Osteoblast (primary cell): ENCODE data around the gene SYCE1L. TPM values are rescaled to one million over a fixed set of nuclear protein-coding genes. Genes with fewer than 3 reads are reported as not detected.
A peak's percentile ranks its signal among the peaks of the same experiment; 100 is the strongest.
"Not testable (repeated sequence)": the region's sequence is repeated elsewhere in the genome, so short reads cannot be mapped to it uniquely, and the experiment has no call there.

Source experiments
- DNase-seq: peaks from one replicate; pipeline ENCODE4 v3.0.0; 2011; ENCODE audit warnings: low spot score, mixed read lengths; ENCODE audit not compliant: insufficient read length; ENCODE audit errors: missing footprints
- H2AFZ ChIP-seq: 2 replicates; pipeline ENCODE4 v1.6.0; 2011; ENCODE audit warnings: mild to moderate bottlenecking, low read length
- H3K27ac ChIP-seq: 2 replicates; pipeline ENCODE4 v1.5.1; 2011; ENCODE audit warnings: mild to moderate bottlenecking, low read depth, low read length, moderate library complexity
- H3K27me3 ChIP-seq: 2 replicates; pipeline ENCODE4 v1.6.0; 2012; ENCODE audit warnings: mild to moderate bottlenecking, control low read depth, inconsistent platforms, low read length, moderate library complexity; ENCODE audit not compliant: insufficient read depth
- H3K36me3 ChIP-seq: 2 replicates; pipeline ENCODE4 v1.5.1; 2011; ENCODE audit warnings: mild to moderate bottlenecking, low read length, control low read depth, moderate library complexity; ENCODE audit not compliant: insufficient read depth
- H3K4me1 ChIP-seq: 2 replicates; pipeline ENCODE4 v1.5.1; 2011; ENCODE audit warnings: mild to moderate bottlenecking, low read length, control low read depth, moderate library complexity; ENCODE audit not compliant: insufficient read depth
- H3K4me2 ChIP-seq: 2 replicates; pipeline ENCODE4 v1.6.0; 2011; ENCODE audit warnings: mild to moderate bottlenecking, low read length; ENCODE audit not compliant: insufficient read depth
- H3K4me3 ChIP-seq: fragments of 200-600 bp; sonication (generic); 3 replicates; pipeline ENCODE4 v1.5.1; 2012; ENCODE audit warnings: mild to moderate bottlenecking, low read length, inconsistent platforms; ENCODE audit not compliant: insufficient read depth
- H3K79me2 ChIP-seq: 2 replicates; pipeline ENCODE4 v1.6.0; 2012; ENCODE audit warnings: mild to moderate bottlenecking, low read length, control low read depth, inconsistent platforms; ENCODE audit not compliant: insufficient read depth
- H3K9me3 ChIP-seq: 2 replicates; pipeline ENCODE4 v1.5.1; 2011; ENCODE audit warnings: low read depth, low read length, control low read depth
- H4K20me1 ChIP-seq: 2 replicates; pipeline ENCODE4 v1.6.0; 2012; ENCODE audit warnings: mild to moderate bottlenecking, low read length, control low read depth; ENCODE audit not compliant: insufficient read depth
- total RNA-seq: library from RNA; depleted of rRNA; stranded (reverse); fragments of >200 nt; gene quantifications from 2 replicates; pipeline ENCODE4 v1.2.3, GENCODE V29; 2012
- TF ChIP-seq, protein P1 (sequence below): IDR thresholded peaks from 2 replicates; pipeline ENCODE4 v1.5.1; 2011; ENCODE audit warnings: mild to moderate bottlenecking, low read depth, low read length, moderate library complexity; ENCODE audit errors: extremely low read depth

SYCE1L gene
- total RNA-seq, 1 donor, result not detected

DNA sequence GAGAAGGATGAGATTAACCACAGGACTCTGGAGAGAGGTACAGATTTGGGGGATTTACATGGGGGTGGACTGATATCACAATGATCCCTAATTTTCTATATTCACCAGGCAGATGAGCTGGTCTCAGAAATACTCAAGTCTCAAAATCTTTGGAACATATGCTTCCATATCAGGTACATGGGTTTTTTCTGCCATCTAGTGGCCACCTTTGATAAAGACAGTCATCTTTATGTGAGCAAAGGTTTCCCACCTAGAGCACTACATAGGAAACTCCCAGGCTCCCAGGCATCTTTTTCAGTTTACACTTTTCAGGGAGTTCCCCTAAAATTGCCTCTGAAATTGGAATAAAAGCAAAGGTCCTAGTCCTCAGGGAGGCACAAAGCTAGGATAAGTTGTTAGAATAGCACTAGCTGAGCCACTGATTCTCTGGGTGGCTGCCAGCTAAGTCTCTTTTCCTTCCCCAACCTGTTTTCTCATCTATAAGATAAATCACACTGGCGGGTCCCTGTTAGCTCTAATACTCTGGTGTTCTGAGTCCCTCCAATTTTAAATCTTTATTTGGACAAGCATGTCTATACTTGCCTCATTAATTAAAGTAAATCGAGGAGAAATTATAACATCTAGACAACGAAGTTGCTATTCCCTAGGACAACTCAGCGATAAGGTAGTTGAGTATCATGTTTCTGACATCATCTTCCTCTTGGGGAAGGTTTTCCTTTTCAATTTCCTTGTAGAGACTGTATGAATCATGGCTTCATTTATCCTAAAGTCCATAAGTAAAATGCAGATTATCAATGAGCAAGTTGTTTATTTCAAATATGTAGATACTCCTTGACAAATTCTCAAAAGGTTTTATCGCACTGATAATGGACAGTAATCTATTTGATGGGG, 27.2 kb upstream of the SYCE1L start:
- Histone ChIP-seq H3K9me3 (no peaks in the 10 kb centered on the region), H3K4me3 (no peak overlapping the region), H3K4me1 (no peaks in the 10 kb centered on the region), H3K36me3 (no peaks in the 10 kb centered on the region), H3K79me2 (no peaks in the 10 kb centered on the region), H3K27me3 (no peaks in the 10 kb centered on the region), H3K4me2 (no peak overlapping the region), H4K20me1 (no peaks in the 10 kb centered on the region), H2AFZ (no peak overlapping the region), H3K27ac (no peak overlapping the region)
- TF ChIP-seq, protein P1, sequence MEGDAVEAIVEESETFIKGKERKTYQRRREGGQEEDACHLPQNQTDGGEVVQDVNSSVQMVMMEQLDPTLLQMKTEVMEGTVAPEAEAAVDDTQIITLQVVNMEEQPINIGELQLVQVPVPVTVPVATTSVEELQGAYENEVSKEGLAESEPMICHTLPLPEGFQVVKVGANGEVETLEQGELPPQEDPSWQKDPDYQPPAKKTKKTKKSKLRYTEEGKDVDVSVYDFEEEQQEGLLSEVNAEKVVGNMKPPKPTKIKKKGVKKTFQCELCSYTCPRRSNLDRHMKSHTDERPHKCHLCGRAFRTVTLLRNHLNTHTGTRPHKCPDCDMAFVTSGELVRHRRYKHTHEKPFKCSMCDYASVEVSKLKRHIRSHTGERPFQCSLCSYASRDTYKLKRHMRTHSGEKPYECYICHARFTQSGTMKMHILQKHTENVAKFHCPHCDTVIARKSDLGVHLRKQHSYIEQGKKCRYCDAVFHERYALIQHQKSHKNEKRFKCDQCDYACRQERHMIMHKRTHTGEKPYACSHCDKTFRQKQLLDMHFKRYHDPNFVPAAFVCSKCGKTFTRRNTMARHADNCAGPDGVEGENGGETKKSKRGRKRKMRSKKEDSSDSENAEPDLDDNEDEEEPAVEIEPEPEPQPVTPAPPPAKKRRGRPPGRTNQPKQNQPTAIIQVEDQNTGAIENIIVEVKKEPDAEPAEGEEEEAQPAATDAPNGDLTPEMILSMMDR, result peak; percentile 69
- peak; percentile 73 for DNase-seq

DNA sequence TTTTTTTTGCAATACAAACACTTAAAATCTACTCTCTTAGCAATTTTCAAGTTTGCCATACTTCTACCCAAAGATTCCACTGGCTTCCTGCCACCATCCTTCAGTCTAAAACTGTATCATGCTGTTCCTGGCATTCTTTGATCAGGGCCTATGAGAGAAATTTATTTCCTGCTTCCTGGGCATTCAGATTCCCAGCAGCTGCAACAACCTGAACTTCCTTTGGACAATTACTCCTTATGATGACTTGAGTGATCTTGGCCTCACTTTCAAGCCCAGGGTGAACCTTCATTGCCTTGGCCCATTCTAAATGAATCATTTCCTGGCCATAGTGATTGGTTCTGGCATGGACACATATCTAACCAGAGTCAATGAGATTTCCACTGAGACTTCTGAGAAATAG, 26.3 kb upstream of the SYCE1L start:
- no peaks in the 10 kb centered on the region for H3K27me3 ChIP-seq
- DNase-seq, result peak; percentile 10
- no peaks in the 10 kb centered on the region for H3K9me3 ChIP-seq
- TF ChIP-seq, protein P1, result no peak
- no peaks in the 10 kb centered on the region for H3K4me1 ChIP-seq
- H3K4me3 ChIP-seq, result no peak overlapping the region
- H3K36me3 ChIP-seq, result no peaks in the 10 kb centered on the region
- H2AFZ ChIP-seq, result no peak overlapping the region
- H3K4me2 ChIP-seq, result no peak overlapping the region
- H3K79me2 ChIP-seq, result no peaks in the 10 kb centered on the region
- no peaks in the 10 kb centered on the region for H4K20me1 ChIP-seq
- no peak overlapping the region for H3K27ac ChIP-seq

DNA sequence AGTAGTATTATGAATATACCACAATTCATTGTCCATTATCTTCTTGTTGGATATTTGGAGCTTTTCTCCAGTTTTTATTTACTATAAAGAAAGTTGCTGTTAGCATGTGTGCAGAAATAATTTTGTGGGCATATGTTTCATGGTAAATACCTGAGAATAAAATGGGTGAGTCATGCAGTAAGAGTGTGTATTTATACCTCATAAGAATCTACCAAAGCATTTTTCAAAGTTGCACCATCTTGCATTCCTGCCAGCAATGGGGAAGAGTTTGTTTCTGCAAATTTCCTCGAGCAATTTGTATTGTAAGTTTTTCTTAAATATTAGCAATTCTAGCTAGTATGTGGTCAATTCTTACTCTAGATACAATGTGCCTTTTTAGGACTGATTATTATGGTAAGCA, 16.1 kb upstream of the SYCE1L start:
- DNase-seq, result no peak
- H3K27me3 ChIP-seq, result no peaks in the 10 kb centered on the region

DNA sequence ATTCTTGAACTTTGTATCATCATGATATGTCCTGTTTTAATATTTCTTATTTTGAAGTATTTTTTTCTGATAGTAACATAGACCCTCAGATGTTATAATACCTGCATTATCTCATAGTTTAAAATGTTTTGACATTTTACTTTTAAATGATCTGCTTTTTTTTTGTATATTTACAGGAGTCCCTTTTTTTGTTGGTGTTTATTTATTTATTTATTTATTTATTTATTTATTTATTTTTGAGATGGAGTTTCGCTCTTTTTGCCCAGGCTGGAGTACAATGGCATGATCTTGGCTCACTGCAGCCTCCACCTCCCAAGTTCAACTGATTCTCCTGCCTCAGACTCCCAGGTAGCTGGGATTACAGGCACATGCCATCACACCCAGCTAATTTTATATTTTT, 12.9 kb upstream of the SYCE1L start:
- not testable (repeated sequence) for H3K4me3 ChIP-seq, H3K27me3 ChIP-seq, DNase-seq, H3K36me3 ChIP-seq, H3K9me3 ChIP-seq, H2AFZ ChIP-seq, H3K27ac ChIP-seq, H3K4me2 ChIP-seq, H4K20me1 ChIP-seq, H3K79me2 ChIP-seq, H3K4me1 ChIP-seq

More for the DNA sequence above, 16.1 kb upstream of the SYCE1L start:
- Histone ChIP-seq H3K4me3 (no peak overlapping the region), H3K9me3 (no peaks in the 10 kb centered on the region), H3K27ac (no peak overlapping the region), H2AFZ (no peak overlapping the region), H4K20me1 (no peaks in the 10 kb centered on the region), H3K4me1 (no peaks in the 10 kb centered on the region), H3K36me3 (no peaks in the 10 kb centered on the region), H3K79me2 (no peaks in the 10 kb centered on the region), H3K4me2 (no peak overlapping the region)
- TF ChIP-seq, protein P1, result no peak
